HL-60/S4 treated with phorbol 12-myristate 13-acetate at 8.2 ng/mL for 4 days and 3 days (cell line): ENCODE measurements around the gene LANCL1.

Experiments
- in situ Hi-C: fragments of 300-500 bp; cut with MboI; formaldehyde crosslinking; loops from 2 replicates; pipeline ENCODE4 v1.15.0; 2022; ENCODE audit warnings: low sequenced_read_pairs

LANCL1 gene, protein sequence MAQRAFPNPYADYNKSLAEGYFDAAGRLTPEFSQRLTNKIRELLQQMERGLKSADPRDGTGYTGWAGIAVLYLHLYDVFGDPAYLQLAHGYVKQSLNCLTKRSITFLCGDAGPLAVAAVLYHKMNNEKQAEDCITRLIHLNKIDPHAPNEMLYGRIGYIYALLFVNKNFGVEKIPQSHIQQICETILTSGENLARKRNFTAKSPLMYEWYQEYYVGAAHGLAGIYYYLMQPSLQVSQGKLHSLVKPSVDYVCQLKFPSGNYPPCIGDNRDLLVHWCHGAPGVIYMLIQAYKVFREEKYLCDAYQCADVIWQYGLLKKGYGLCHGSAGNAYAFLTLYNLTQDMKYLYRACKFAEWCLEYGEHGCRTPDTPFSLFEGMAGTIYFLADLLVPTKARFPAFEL

GRCh38 chr2:210476194-210477128 is at the start of gene LANCL1:
TSS of gene LANCL1 (minus strand) at chr2:210476759. CDS start at chr2:210476396, 363 bp downstream.
- in situ Hi-C loops: no loop called here

DNA sequence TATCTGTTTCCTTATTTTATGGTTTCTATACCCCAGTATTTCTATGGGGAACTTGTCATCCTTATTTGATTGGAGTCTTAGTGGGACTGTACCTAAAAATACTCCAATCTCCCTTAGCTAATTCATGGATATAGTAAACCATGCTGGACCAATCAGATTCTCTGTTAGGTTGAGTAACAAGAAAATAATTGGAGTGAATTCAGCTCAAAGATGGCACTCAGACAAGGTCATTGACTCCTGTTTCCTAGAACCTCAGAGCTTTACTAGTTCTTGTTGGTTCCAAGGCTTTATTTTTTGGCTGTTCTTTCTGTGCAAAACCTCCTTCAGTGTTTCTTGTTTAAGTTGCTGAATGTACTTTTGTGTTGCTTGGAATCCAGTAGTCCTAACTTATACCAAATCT is 48.0 kb upstream of the LANCL1 start:
- in situ Hi-C loops: no loop called here

- in situ Hi-C loops: no loop called here
These were observed 47.2 kb upstream of the LANCL1 start for GRCh38 chr2:210523650-210524289.

DNA sequence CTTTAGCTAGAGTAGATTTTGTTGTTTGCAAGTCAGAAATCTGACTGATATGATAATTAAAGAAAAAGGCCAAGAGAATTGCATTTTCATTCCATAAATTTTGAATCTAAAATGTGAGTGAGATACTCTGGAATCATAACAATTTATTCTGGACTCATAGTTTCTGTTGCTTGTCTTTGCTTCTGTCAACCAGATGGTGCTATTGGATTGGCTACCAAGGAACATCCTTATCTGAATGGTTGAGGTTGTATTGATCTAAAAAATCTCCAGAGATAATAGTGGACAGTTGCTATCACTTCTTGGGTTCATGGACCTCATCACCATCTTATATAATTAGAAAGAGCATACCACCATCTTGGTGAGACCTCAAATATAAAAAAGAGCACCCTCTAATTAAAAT is 45.8 kb upstream of the LANCL1 start:
- in situ Hi-C loops: no loop called here

DNA sequence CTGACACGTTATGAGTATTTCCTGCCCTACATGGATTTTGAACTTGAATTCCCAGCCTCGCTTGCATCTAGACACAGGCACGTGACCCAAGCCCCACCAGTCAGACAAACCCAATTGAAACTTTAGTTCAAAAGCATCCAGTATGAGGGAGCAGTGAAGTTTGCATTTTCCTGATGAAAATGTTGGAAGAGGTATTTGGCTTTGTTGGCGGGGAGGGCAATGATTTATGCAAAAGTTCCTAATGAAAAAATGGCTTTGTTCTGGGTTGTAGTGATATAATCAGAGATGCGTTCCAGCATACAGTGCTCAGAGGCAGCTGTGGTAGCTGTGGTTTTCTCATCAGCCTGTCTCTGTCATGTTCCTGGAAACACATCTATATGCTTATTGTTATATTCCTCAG is 43.0 kb upstream of the LANCL1 start:
- in situ Hi-C loops: no loop called here

GRCh38 chr2:210517264-210517663 is 40.7 kb upstream of the LANCL1 start:
- in situ Hi-C loops: no loop called here

GRCh38 chr2:210515911-210516310 is 39.4 kb upstream of the LANCL1 start:
- in situ Hi-C loops: no loop called here

GRCh38 chr2:210503725-210504191 is 27.2 kb upstream of the LANCL1 start:
- in situ Hi-C loops: no loop called here

DNA sequence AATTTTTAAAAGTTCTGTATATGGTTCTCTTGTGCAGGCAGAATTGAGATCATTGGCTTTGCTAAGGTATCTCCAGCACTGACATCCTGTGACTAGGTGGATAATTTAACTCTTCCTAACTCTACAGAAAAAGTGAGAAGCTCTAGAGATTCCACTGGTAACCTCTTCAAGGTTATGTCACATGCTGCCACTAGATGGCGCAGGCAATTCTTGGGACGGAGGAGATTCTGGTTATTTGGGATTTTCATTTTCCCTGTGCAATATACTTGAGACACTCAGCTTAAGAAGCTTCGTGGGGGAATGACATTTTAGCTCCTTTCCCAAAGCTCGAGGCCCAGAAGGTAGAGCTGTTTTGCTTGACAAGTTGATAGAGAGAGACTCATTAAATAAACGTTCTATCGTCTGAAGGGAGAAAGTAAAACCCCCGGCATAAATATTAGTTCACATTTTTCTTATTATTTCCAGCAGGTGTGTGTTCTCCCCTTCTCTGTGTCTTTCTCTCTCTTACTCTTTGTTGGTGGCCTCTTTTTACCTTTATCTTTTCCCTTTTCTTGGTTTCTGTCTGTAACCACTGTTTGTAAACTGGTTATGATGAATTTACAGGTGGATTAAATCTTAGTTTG is 26.6 kb upstream of the LANCL1 start:
- in situ Hi-C loops: no loop called here

GRCh38 chr2:210496512-210496911 is 20.0 kb upstream of the LANCL1 start:
- in situ Hi-C loops: no loop called here

DNA sequence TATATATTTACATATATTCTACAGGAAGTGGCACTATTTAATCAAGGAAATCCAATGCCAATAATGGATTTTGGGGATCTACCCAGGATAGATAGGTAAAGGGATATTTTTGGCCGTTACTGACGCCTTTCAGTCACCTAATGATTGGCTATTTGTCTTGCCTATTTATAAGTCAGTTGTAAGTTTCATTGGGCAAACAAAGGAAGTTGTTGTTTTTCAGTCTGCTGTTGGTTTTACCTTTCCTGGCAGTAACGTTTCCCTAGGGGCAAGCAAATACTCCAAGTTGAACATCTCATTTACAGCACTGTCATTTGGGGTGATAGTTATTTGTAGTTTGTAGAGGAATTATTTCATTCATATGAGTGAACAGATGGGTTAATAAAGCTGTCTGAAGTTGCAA is 17.0 kb upstream of the LANCL1 start:
- in situ Hi-C loops: no loop called here

DNA sequence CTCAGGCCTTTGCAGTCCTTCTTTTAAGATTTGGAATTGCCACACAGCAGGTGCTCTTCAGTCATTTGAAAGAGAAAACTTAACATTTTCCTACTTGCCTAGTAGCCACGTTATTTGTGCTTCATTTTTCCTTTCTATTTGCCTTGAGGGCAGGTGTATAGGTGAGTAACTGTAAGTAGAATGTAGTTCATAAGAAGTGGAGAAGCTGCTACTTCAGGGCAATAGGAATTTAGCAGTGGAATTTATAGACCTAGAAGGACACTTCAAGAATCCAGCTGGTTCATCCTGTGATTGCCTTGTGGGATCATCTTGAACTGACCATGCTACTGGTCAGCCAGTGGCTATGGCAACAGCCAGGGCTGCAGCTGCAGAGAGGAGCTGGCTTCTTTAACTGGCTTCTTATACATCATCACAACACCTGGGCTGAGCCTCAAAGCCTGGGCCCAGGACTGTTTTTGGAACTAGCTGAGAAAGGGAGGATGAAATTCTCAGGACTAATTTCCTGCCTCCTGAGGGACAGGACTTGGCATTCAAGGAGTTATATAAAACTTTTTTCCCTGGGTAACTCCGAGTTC is 5.1 kb upstream of the LANCL1 start:
- in situ Hi-C loops: no loop called here

GRCh38 chr2:210480764-210481163 is 4.2 kb upstream of the LANCL1 start:
- in situ Hi-C loops: no loop called here

GRCh38 chr2:210480079-210480478 is 3.5 kb upstream of the LANCL1 start:
- in situ Hi-C loops: no loop called here

DNA sequence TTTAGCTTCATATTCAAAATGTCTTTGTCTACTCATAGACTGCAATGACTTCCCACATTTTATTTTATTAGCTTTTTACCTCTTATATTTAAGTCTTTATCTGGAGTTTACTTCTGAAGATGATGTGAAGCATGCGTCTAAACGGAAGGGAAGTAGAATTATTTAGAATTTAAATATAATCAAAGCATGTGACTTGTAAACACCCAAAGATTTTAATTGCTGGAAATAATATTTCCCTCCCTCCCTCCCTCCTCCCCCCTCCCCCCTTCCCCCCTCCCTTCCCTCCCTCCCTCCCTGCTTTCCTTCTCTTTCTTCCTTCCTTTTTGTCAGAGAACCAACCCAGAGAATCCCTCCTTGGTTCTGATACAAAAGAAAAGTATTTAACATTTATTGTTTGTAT is 2.1 kb upstream of the LANCL1 start:
- in situ Hi-C loops: no loop called here

DNA sequence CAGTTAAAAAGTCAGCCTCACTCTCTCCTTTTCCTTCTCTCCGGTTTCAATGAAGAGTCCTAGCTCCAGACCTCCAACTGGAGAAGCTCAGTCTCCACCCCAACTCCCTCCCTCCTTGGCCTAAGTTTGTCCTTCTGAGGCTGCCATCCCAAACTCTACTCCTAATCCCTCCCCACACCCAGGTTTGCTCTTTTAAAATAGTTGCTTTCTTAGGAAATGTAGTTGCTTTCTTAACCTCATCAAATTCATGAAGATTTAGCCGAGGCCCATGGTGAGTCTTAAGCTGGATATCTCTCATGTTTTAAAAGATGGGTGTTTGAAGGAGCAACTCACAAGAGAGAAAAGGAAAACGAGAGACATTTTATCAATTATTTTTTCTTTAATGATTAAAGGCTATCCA is 937 bp upstream of the LANCL1 start:
- in situ Hi-C loops: no loop called here

GRCh38 chr2:210475706-210476105 is 853 bp downstream of the LANCL1 start:
- in situ Hi-C loops: no loop called here

- in situ Hi-C loops: no loop called here
These were observed 1.8 kb downstream of the LANCL1 start for GRCh38 chr2:210474776-210475175.

DNA sequence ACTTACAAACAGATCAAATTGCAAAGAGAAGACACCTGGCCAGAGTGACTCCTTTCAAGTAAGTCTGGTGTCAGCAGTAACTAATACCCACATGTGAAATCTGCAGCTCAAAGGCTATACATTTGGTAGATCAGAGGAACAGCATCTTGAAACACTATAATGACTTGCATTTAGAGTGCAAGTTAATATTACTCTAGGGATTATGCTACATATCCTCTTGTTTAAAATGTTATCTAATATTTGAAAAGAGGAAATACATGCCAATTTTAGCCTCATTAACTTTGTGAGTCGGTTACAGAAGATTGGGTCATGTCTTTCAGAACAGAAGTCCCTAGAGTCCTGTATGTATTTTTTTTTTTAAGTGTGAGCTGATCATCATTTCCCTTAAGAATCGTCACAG is 15.2 kb downstream of the LANCL1 start:
- in situ Hi-C loops: no loop called here
